IMR-90 (cell line): ENCODE measurements around the gene HFM1. TPM values are rescaled to one million over a fixed set of nuclear protein-coding genes. Genes with fewer than 3 reads are reported as not detected.

Experiments used
- ATAC-seq: fragments of 200-7000 bp; cut with Tn5 transposase; 2 replicates; pipeline ENCODE4 v1.9.1; 2020; ENCODE audit warnings: low read depth, mild to moderate bottlenecking, moderate library complexity
- BruUV-seq: library from RNA; stranded (reverse); fragments of 400-500 nt; replicated peaks from 2 replicates; lab custom pipeline; 2021; lab: Mats Ljungman, UMichigan
- CTCF ChIA-PET: fragments of 300-600 bp; formaldehyde crosslinking; extraction: SDS; loops from one replicate; lab custom pipeline; 2021; ENCODE audit warnings: antibody characterized with exemption; lab: Yijun Ruan, JAX
- POLR2A ChIA-PET: fragments of 300-600 bp; sonication (Branson Sonifier 250); formaldehyde crosslinking; loops from one replicate; lab custom pipeline; 2022; ENCODE audit warnings: antibody characterized with exemption; ENCODE audit not compliant: unreplicated experiment; lab: Charles Lee
- DNase-seq: peaks from one replicate; pipeline ENCODE4 v3.0.0; 2013
- H2AFZ ChIP-seq: replicated peaks from 2 replicates; pipeline ENCODE3; 2013; ENCODE audit warnings: low read length, mild to moderate bottlenecking; ENCODE audit not compliant: poor library complexity
- H2AK5ac ChIP-seq: 2 replicates; pipeline ENCODE4 v1.6.1; 2013; ENCODE audit warnings: low read depth, low read length, inconsistent platforms
- H2AK9ac ChIP-seq: replicated peaks from 2 replicates; pipeline ENCODE3; 2013; ENCODE audit warnings: mild to moderate bottlenecking, low read depth, low read length, moderate library complexity; ENCODE audit not compliant: poor library complexity
- H2BK120ac ChIP-seq: 2 replicates; pipeline ENCODE4 v1.6.1; 2013; ENCODE audit warnings: low read depth, low read length, inconsistent platforms
- H2BK15ac ChIP-seq: 3 replicates; pipeline ENCODE4 v1.6.1; 2013; ENCODE audit warnings: low read depth, low read length, inconsistent platforms
- H2BK20ac ChIP-seq: 2 replicates; pipeline ENCODE4 v1.6.1; 2013; ENCODE audit warnings: low read depth, mild to moderate bottlenecking, inconsistent platforms, low read length, moderate library complexity
- H2BK5ac ChIP-seq: 2 replicates; pipeline ENCODE4 v1.6.1; 2013; ENCODE audit warnings: mild to moderate bottlenecking, low read depth, low read length, inconsistent platforms; ENCODE audit not compliant: poor library complexity, severe bottlenecking
- H3K14ac ChIP-seq: replicated peaks from 2 replicates; pipeline ENCODE4 v1.6.1; 2013; ENCODE audit warnings: low read depth, low read length, inconsistent platforms
- H3K18ac ChIP-seq: 2 replicates; pipeline ENCODE4 v1.6.1; 2013; ENCODE audit warnings: low read depth, low read length, control low read depth
- H3K23ac ChIP-seq: 2 replicates; pipeline ENCODE4 v1.6.1; 2013; ENCODE audit warnings: low read depth, low read length, inconsistent platforms
- H3K27ac ChIP-seq: 2 replicates; pipeline ENCODE4 v1.5.1; 2013; ENCODE audit warnings: mild to moderate bottlenecking, control low read depth, low read length; ENCODE audit not compliant: insufficient read depth
- H3K27me3 ChIP-seq: 2 replicates; pipeline ENCODE4 v1.6.1; 2013; ENCODE audit warnings: low read length; ENCODE audit not compliant: control insufficient read depth, insufficient read depth
- H3K36me3 ChIP-seq: 2 replicates; pipeline ENCODE4 v1.6.1; 2013; ENCODE audit warnings: low read length, mixed read lengths; ENCODE audit not compliant: control insufficient read depth, insufficient read depth
- H3K4ac ChIP-seq: 2 replicates; pipeline ENCODE4 v1.6.1; 2013; ENCODE audit warnings: low read depth, low read length, inconsistent platforms
- H3K4me1 ChIP-seq: 2 replicates; pipeline ENCODE4 v1.6.1; 2013; ENCODE audit warnings: low read length, mixed read lengths; ENCODE audit not compliant: control insufficient read depth, insufficient read depth
- H3K4me2 ChIP-seq: 2 replicates; pipeline ENCODE4 v1.6.1; 2013; ENCODE audit warnings: low read depth, mild to moderate bottlenecking, control low read depth, low read length, moderate library complexity
- H3K4me3 ChIP-seq: 2 replicates; pipeline ENCODE4 v1.5.1; 2013; ENCODE audit warnings: low read depth, mild to moderate bottlenecking, control low read depth, low read length, moderate library complexity; ENCODE audit not compliant: insufficient read depth
- H3K56ac ChIP-seq: 2 replicates; pipeline ENCODE4 v1.6.1; 2013; ENCODE audit warnings: low read length, inconsistent platforms; ENCODE audit not compliant: insufficient read depth; ENCODE audit errors: extremely low read depth
- H3K79me1 ChIP-seq, 2 experiments: 2 replicates each; pipeline ENCODE4 v1.6.1; 2013; ENCODE audit warnings: low read length in 2 of 2, inconsistent platforms in 1 of 2, low read depth in 1 of 2
- H3K9ac ChIP-seq: 2 replicates; pipeline ENCODE4 v1.6.1; 2013; ENCODE audit warnings: low read depth, low read length, control low read depth
- H3K9me1 ChIP-seq: 2 replicates; pipeline ENCODE4 v1.6.1; 2013; ENCODE audit warnings: low read length, inconsistent platforms; ENCODE audit not compliant: insufficient read depth
- H3K9me3 ChIP-seq: 2 replicates; pipeline ENCODE4 v1.6.1; 2013; ENCODE audit warnings: low read length; ENCODE audit not compliant: control insufficient read depth, insufficient read depth
- H4K20me1 ChIP-seq: 2 replicates; pipeline ENCODE4 v1.6.1; 2013; ENCODE audit warnings: low read length, inconsistent platforms; ENCODE audit not compliant: insufficient read depth
- H4K5ac ChIP-seq: 2 replicates; pipeline ENCODE4 v1.6.1; 2013; ENCODE audit warnings: mild to moderate bottlenecking, low read depth, low read length, control low read depth
- H4K8ac ChIP-seq, 2 experiments: 2 replicates each; pipeline ENCODE4 v1.6.1; 2013; ENCODE audit warnings: low read depth in 2 of 2, low read length in 2 of 2, control low read depth in 1 of 2, inconsistent platforms in 1 of 2
- H4K91ac ChIP-seq: 2 replicates; pipeline ENCODE4 v1.6.1; 2013; ENCODE audit warnings: low read depth, low read length, inconsistent platforms; ENCODE audit not compliant: insufficient read depth
- CEBPB ChIP-seq: IDR thresholded peaks from 2 replicates; pipeline ENCODE4 v1.6.1; 2012; ENCODE audit warnings: low read depth, low read length, improper control_type of control experiment
- MAZ ChIP-seq: IDR thresholded peaks from 2 replicates; pipeline ENCODE4 v1.6.1; 2012; ENCODE audit warnings: low read depth, mild to moderate bottlenecking, low read length, improper control_type of control experiment, moderate library complexity, borderline replicate concordance
- RFX5 ChIP-seq: IDR thresholded peaks from 2 replicates; pipeline ENCODE4 v1.8.0; 2012; ENCODE audit warnings: low read depth, mild to moderate bottlenecking, low read length, moderate library complexity
- WGBS, 2 experiments: methylation state at CpG; one replicate each; pipeline versions ENCODE4 v1.1.5 to v1.1.7; 2013; ENCODE audit warnings: missing lambda C conversion rate in 2 of 2; ENCODE audit not compliant: insufficient read length in 1 of 2; ENCODE audit errors: extremely low coverage in 2 of 2; 5-methylcytosine and 5-hydroxymethylcytosine counted together
- dilution Hi-C: fragments of 300-500 bp; cut with HindIII; formaldehyde crosslinking; loops from one replicate; pipeline ENCODE4 v1.14.3; 2018; ENCODE audit warnings: low sequenced_read_pairs; ENCODE audit not compliant: unreplicated experiment
- in situ Hi-C: fragments of 300-500 bp; cut with MboI; formaldehyde crosslinking; loops from 3 replicates; pipeline ENCODE4 v1.14.3; 2019; ENCODE audit warnings: low sequenced_read_pairs, inconsistent platforms, mixed read lengths
- intact Hi-C: fragments of 100-400 bp; cut with micrococcal nuclease; formaldehyde crosslinking; loops from 2 replicates; pipeline ENCODE4 v1.10.0; 2022
- polyA plus RNA-seq, 3 experiments: library from polyadenylated mRNA; depleted of rRNA; stranded (reverse); fragments of >200 nt; gene quantifications; 2 replicates each; pipeline ENCODE4 v1.2.3, GENCODE V29; 2012; ENCODE audit warnings: low replicate concordance in 1 of 3
- total RNA-seq: library from RNA; depleted of rRNA; stranded (reverse); fragments of >200 nt; gene quantifications from 2 replicates; pipeline ENCODE4 v1.2.3, GENCODE V29; 2012
- TF ChIP-seq, protein P1 (sequence below): fragments of 150-350 bp; IDR thresholded peaks from 2 replicates; pipeline ENCODE4 v1.6.1; 2017; ENCODE audit warnings: mild to moderate bottlenecking, antibody characterized with exemption, low read length, low read depth

The HFM1 gene
- total and polyA plus RNA-seq, 2 of the 4 experiments (the other 2 are of a cell fraction) = 0.15 to 0.18 TPM

GRCh38 chr1:91383456-91383855 is 21.2 kb downstream of the HFM1 start:
- H2BK20ac ChIP-seq = no peak overlapping the region
- no peak overlapping the region for H4K91ac ChIP-seq
- intact Hi-C loops = no loop called here
- no peak for TF ChIP-seq RFX5
- TF ChIP-seq, protein P1, sequence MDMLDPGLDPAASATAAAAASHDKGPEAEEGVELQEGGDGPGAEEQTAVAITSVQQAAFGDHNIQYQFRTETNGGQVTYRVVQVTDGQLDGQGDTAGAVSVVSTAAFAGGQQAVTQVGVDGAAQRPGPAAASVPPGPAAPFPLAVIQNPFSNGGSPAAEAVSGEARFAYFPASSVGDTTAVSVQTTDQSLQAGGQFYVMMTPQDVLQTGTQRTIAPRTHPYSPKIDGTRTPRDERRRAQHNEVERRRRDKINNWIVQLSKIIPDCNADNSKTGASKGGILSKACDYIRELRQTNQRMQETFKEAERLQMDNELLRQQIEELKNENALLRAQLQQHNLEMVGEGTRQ = no peak
- no peak for TF ChIP-seq MAZ
- TF ChIP-seq CEBPB = no peak
- no peak overlapping the region for H2AFZ ChIP-seq
- H3K4me2 ChIP-seq = no peak overlapping the region
- no peak overlapping the region for H3K18ac ChIP-seq
- no peak overlapping the region for H3K4ac ChIP-seq
- H4K5ac ChIP-seq = no peak overlapping the region
- in situ Hi-C loops = no loop called here
- no peak overlapping the region for H2AK5ac ChIP-seq
- dilution Hi-C loops = no loop called here
- H2BK120ac ChIP-seq = no peak overlapping the region
- H3K4me1 ChIP-seq = no peaks in the 10 kb centered on the region
- no peak overlapping the region for H2AK9ac ChIP-seq
- no peak overlapping the region for H3K14ac ChIP-seq
- H2BK15ac ChIP-seq = no peak overlapping the region
- peak; percentile 44; the same call in 1 of the 2 replicates for ATAC-seq
- no CpG with 5 or more reads among the region's 2 CpGs for WGBS, 2 experiments
- H3K9me1 ChIP-seq = no peaks in the 10 kb centered on the region
- no peak overlapping the region for H3K23ac ChIP-seq
- no peaks in the 10 kb centered on the region for H3K9me3 ChIP-seq
- H2BK5ac ChIP-seq = no peak overlapping the region
- H3K9ac ChIP-seq = no peak overlapping the region
- no peak overlapping the region for H3K4me3 ChIP-seq
- CTCF ChIA-PET = interaction anchor here (0.5 to 0.9 kb wide), 2 partner anchors 11 to 191 kb away, joined by 3 read pairs; no protein-coding TSS in a partner anchor
- no peak overlapping the region for H4K8ac ChIP-seq
- no peaks in the 10 kb centered on the region for H3K36me3 ChIP-seq
- no TSS peak for BruUV-seq
- H4K20me1 ChIP-seq = no peaks in the 10 kb centered on the region
- no peaks in the 10 kb centered on the region for H3K27me3 ChIP-seq
- H3K27ac ChIP-seq = no peak overlapping the region
- peak; percentile 17 for DNase-seq
- H3K79me1 ChIP-seq = no peaks in the 10 kb centered on the region
- H3K56ac ChIP-seq = no peak overlapping the region
- POLR2A ChIA-PET = no interaction called here
